ENCODE measurements around the gene ACD.

ACD gene

GRCh38 chr16:67661101-67661761 lies 1.2 kb upstream of the ACD start:
- DNase-seq = no peak

- DNase-seq = peak; percentile 93
Measured at GRCh38 chr16:67660564-67661028, 536 bp upstream of the ACD start, which contains the start of gene PARD6A. TSS of gene PARD6A (plus strand) at chr16:67660960. CDS start at chr16:67661039, 79 bp downstream.

- no peak for DNase-seq
Measured at GRCh38 chr16:67658849-67659674, 998 bp downstream of the ACD start.

DNA sequence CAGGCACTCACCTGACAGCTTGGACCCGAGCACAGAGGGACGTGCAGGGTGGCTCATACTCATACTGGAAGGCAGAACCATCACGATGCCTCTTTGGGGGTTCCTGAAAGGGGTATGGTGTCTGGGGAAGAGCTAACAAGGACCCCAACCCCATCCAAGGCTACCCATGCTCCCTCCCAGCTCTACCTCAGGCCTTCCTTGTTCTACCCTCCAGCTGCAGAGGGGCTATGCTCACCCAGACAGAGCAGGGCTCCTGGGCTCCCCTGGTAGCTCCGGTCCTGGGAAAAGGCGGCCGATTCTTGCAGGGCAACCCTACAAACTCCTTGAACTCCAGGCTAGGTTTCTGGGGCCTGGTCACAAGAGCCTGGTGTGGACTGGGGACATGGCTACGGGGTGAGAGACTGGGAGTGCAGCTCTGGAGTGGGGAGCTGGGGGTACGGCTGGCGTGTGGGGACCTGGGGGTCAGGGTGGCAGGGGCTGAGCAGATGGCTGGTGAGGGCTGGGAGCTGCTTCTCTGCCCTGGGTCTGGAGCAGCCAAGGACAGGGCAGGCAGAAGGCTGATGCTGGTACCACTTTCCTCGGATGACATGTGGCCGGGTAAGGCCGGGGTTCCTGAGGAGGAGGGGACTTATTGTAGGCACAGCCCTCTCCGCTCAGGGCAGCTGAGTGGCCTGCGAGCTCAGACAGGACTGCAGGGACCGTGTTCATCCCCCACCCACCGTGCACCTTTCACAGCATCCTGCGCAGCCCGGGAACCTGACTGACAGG lies 2.1 kb downstream of the ACD start:
- DNase-seq = no peak

GRCh38 chr16:67657017-67657608 lies 2.9 kb downstream of the ACD start:
- DNase-seq = no peak

DNA sequence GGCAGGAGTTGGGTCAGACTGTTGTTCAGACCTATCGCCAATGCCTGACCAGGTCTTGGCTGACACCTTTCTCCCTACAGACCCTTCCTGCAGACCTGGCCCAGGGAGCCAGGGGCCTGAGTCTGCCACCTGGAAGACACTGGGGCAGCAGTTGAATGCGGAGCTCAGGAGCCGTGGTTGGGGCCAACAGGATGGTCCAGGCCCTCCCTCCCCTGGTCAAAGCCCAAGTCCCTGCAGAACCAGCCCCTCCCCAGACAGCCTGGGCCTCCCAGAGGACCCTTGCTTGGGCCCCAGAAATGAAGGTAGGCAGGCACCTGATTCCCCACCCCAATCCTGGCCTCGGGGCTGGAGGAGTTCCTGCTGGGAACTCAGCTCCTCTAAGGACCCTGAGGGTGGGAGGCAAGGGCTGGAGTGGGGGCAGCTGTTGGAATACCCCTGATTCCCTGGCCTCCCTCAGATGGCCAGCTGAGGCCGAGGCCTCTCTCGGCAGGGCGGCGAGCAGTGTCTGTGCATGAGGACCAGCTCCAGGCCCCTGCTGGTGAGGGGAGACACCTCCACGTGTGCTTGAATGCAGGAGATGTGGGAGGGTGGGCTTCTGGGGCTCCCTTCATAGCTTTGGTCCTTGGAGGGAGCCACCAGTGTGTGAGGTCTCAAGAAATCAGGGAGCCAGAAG lies 3.6 kb downstream of the ACD start:
- no peak for DNase-seq

DNA sequence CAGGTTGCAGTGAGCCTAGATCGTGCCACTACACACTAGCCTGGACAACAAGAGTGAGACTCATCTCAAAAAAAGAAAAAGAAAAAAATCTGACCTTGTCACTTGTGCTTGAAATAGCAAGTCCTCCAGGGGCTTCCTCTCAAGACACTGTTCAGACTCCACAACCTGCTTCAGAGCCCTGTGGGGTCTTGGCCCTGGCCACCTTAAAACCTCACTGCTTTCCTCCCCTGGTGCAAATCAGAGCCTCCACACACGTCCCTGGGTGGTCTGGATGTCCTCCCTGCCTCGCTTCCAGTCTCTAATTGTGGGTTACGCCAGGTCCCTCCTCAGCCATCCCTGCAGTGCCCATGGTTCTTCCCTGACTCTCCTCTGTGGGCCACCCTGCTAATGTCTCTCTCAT lies 4.7 kb downstream of the ACD start:
- DNase-seq = no peak

GRCh38 chr16:67654403-67654911 lies 5.6 kb downstream of the ACD start:
- DNase-seq = no peak

DNA sequence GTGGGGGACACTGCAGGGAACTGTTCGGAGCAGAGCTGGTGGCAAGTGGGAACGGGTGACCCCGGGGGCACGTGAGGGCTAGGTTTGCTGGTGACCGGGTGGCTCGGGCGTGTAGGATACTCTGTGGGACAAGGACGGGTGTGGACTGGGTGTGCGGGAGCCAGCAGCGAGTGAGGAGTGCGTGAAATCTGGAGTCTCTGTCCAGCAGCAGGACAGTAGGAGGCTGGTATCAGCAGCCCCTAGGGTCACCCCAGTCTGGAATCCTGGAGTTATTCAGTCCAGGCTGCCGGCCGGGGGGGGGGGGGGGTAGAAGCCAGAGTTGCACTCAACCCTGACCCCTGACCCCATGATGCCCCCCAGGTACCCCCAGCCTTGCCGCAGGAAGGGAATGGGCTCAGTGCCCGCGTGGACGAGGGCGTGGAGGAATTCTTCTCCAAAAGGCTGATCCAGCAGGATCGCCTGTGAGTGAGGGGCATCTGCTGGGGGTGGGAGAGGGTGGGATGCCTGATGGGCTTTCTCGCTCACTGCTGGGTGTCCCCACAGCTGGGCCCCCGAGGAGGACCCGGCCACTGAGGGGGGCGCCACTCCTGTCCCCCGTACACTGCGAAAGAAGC lies 6.2 kb downstream of the ACD start:
- no peak for DNase-seq

GRCh38 chr16:67653128-67653788 lies 6.8 kb downstream of the ACD start:
- DNase-seq = no peak

DNA sequence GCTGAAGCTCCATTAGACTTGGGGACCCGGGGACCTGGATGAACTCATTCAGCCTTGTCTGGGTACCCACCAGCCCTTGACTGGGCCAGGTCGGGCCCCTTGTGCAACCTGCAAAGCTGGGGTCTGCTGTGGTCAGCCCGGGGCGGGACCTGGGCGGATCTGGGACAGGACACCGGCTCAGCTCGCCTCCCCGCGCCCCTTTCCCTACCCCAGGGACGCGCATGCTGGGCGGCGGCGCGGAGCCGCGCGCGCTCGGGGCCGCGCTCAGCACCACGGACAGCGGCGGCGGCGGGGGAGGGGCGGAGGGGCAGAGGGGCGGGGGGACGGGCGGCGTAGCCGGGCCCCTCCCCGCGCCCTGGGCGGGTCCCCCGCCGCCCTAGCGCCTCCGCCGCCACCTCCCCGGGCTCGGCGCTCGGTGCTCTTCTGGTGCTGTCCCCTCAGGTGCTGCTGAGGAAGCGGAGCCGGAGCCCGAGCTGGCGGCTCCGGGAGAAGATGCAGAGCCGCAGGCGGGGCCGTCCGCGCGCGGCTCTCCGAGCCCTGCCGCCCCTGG lies 7.4 kb downstream of the ACD start:
- DNase-seq = no peak

- DNase-seq = no peak
Measured at GRCh38 chr16:67651847-67652246, 8.2 kb downstream of the ACD start.

DNA sequence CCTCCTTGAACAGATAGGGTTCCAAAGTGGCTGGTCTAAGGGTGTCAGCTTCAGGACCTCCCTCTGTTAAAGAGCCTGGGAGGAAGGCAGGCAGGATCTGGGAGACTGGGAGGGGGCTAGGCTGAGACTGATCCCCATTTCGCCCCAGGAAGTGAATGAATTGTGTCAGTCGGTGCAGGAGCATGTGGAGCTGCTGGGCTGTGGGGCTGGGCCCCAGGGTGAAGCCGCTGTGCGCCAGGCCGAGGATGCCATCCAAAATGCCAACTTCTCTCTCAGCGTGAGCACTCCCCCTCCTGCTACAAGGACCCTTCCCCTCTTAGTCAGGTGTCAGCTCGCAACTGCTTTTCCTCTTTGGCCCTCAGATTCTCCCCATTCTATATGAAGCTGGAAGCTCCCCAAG lies 9.0 kb downstream of the ACD start:
- no peak for DNase-seq

DNA sequence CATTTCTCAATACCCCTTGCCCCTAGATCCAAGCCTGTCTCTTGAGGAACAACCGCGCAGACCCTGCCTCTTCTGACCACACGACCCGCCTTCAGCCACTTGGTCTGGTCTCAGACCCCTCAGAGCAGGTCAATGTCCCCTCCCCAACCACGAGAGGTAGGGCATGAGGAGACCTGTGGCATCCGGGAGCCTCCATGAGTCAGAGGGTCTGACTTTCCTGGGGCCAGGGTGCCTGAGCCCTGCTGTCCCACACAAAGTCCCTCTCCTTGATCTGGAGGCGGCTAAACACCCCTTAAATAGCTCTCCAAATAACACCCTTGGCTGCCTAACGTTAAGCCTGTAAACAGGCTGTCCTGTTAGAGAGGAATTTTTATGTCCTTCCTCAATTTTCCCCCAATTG lies 10.0 kb downstream of the ACD start:
- DNase-seq = no peak

GRCh38 chr16:67649494-67649931 lies 10.5 kb downstream of the ACD start:
- no peak for DNase-seq

DNA sequence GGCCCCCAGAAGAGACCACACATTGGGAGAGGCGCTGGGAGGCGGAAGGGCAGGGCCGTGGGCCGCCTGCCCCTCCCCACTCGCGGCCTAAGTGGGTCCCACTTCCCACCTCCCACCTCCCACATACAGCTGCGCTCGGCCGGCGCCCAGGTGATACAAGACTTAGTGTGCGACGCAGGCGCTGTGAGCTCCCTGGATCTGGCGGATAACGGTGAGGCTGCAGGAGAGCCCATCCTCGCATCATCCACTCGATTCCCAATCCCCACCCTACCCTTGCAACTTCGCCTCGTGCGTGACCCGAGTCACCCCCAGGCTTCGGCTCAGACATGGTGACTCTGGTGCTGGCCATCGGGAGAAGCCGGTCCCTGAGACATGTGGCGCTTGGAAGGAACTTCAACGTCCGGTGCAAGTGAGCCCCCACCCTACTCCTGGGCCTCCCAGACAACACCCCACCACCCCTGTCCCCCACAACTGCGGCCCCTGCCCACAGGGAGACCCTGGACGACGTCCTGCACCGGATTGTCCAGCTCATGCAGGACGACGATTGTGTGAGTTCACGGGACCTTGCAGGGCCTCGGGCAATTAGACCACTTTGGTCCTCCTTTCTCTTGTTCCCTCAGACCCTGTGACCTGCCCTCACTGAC lies 11.2 kb downstream of the ACD start:
- no peak for DNase-seq

DNA sequence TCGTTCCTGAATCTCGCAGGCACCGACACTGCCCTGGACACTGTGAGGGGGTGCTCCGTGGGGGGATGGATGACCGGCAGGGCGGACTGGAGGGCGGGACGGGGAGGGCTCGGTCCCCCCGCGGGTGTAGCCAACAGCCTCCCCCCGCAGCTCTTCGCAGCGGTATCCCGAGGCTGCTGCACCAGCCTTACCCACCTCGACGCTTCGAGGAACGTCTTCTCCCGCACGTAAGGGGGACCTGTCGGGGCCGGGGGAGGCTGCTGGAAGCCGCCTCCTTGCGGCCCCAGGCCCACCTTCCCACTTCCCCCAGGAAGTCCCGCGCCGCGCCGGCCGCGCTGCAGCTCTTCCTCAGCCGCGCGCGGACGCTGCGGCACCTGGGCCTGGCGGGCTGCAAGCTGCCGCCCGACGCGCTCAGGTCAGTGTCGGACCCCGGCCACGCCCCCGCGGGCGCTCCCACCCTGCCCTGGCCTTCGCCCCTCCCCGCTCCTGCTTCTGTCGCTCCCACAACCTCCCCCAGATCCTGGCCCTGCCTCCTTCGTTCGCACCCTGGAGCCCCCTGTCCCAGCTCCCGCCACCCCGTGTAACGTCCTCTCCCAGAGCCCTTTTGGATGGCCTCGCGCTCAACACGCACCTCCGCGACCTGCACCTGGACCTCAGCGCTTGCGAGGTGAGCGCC lies 11.8 kb downstream of the ACD start:
- DNase-seq = no peak

DNA sequence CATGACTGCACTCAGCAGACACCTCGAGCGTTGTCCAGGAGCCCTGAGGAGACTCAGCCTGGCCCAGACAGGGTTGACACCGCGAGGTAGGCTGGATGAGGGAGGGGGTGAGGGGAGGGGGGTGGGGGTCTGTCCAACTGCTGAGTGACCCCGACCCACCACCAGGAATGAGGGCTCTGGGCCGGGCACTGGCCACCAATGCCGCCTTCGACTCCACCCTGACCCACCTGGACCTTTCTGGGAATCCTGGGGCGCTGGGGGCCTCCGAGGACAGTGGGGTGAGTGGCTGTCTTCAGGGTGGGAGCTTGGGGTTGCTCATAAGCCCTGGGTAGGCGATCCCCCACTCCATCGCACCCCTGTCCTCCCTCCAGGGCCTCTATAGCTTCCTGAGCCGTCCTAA lies 12.4 kb downstream of the ACD start:
- no peak for DNase-seq

DNA sequence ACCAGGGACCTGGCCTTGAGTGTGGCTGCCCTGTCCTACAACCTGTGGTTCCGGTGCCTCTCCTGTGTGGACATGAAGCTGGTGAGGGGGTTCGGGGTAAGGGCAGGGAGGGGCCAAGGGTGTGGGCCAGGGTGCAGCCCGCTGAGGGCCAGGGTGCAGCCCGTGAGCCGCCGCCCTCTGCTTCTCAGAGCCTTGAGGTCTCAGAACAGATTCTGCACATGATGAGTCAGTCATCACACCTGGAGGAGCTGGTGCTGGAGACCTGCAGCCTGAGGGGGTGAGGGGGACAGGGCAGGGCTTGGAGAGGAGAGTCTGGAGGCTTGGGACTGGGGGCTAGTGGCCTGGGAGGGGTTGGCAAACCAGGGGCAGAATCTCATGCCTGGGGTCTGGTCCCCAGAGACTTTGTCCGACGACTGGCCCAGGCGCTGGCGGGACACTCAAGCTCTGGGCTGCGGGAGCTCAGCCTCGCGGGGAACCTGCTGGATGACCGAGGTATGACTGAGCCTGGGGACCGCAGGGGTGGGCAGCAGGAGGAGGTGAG lies 12.9 kb downstream of the ACD start:
- DNase-seq = no peak

Data from activated gamma-delta T cell (primary cell).